Ascending aorta (tissue), 2 donors: ENCODE data around the gene ACSF3. TPM values are rescaled to one million over a fixed set of nuclear protein-coding genes. Genes with fewer than 3 reads are reported as not detected.

Source experiments
- DNase-seq, 2 donors: peaks; one replicate each; pipeline ENCODE4 v3.0.0-alpha.2; 2019; ENCODE audit warnings: low spot score in 2 of 2
- H3K27ac ChIP-seq, 2 donors: fragments of 200-600 bp; sonication (generic); one replicate each; pipeline ENCODE4 v1.5.1; 2016 to 2017; ENCODE audit warnings: mild to moderate bottlenecking in 1 of 2
- H3K27me3 ChIP-seq: fragments of 200-600 bp; sonication (generic); one replicate; pipeline ENCODE4 v1.5.1; 2017
- H3K36me3 ChIP-seq, 2 donors: fragments of 200-600 bp; sonication (generic); one replicate each; pipeline ENCODE4 v1.5.1; 2016
- H3K4me1 ChIP-seq, 2 donors: fragments of 200-600 bp; sonication (generic); one replicate each; pipeline ENCODE4 v1.5.1; 2016 to 2017; ENCODE audit warnings: mild to moderate bottlenecking in 1 of 2
- H3K4me3 ChIP-seq, 2 donors: fragments of 200-600 bp; sonication (generic); one replicate each; pipeline ENCODE4 v1.5.1; 2016 to 2017; ENCODE audit warnings: mild to moderate bottlenecking in 1 of 2
- H3K9me3 ChIP-seq, 2 donors: fragments of 200-600 bp; sonication (generic); one replicate each; pipeline ENCODE4 v1.5.1; 2016
- intact Hi-C: fragments of 100-400 bp; cut with DNase I; formaldehyde crosslinking; loops from one replicate; pipeline ENCODE4 v1.15.1; 2023
- total RNA-seq: library from RNA; depleted of rRNA; stranded (reverse); fragments of >200 nt; gene quantifications from one replicate; pipeline ENCODE4 v1.1.0, GENCODE V29; 2016
- TF ChIP-seq, protein P1 (sequence below), 3 experiments: fragments of 200-600 bp in 2 of 3; fragments of 450-650 bp in 1 of 3; sonication (generic) in 2 of 3; IDR thresholded peaks; one replicate each; pipeline ENCODE4 v1.5.1; 2016 to 2019; ENCODE audit warnings: antibody characterized with exemption in 3 of 3, mild to moderate bottlenecking in 1 of 3, moderate library complexity in 1 of 3

Gene ACSF3
- total RNA-seq, 1 donor from 2014 or later = 5.2 TPM

- no peaks in the 10 kb centered on the region for H3K4me1 ChIP-seq
- no peak overlapping the region for H3K4me3 ChIP-seq
- H3K27ac ChIP-seq = no peak overlapping the region
- TF ChIP-seq, protein P1, sequence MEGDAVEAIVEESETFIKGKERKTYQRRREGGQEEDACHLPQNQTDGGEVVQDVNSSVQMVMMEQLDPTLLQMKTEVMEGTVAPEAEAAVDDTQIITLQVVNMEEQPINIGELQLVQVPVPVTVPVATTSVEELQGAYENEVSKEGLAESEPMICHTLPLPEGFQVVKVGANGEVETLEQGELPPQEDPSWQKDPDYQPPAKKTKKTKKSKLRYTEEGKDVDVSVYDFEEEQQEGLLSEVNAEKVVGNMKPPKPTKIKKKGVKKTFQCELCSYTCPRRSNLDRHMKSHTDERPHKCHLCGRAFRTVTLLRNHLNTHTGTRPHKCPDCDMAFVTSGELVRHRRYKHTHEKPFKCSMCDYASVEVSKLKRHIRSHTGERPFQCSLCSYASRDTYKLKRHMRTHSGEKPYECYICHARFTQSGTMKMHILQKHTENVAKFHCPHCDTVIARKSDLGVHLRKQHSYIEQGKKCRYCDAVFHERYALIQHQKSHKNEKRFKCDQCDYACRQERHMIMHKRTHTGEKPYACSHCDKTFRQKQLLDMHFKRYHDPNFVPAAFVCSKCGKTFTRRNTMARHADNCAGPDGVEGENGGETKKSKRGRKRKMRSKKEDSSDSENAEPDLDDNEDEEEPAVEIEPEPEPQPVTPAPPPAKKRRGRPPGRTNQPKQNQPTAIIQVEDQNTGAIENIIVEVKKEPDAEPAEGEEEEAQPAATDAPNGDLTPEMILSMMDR (IDR thresholded peaks at IDR 0.05) = no peak
- no peaks in the 10 kb centered on the region for H3K9me3 ChIP-seq
- intact Hi-C loops = no loop called here
- H3K27me3 ChIP-seq = no peaks in the 10 kb centered on the region
- no peak for DNase-seq
- H3K36me3 ChIP-seq = no peaks in the 10 kb centered on the region
Measured at GRCh38 chr16:89054261-89054661, 39.4 kb upstream of the ACSF3 start.

DNA sequence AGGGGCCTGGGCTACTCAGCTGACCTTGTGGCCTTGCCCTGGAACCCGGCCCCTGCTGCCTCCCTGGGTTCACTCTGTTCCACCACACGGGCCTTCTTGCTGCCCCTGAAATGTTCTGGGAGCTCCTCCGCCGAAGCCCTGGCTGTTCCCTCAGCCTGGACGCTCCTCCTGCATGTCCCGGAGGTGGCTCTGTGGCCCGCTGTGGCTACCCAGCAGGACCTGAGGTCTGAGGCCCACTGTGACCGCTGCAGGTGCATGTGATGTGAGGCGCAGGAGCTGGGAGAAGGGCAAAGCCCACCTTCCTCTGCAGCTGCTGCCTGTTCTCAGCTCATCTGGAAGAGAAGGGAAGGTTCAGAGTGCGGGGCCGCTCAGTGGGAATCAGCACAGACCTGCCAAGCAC is 38.9 kb upstream of the ACSF3 start:
- TF ChIP-seq, protein P1 (IDR thresholded peaks at IDR 0.05) = no peak
- H3K4me1 ChIP-seq = no peaks in the 10 kb centered on the region
- H3K4me3 ChIP-seq = no peak overlapping the region
- H3K9me3 ChIP-seq = no peaks in the 10 kb centered on the region
- no peak overlapping the region for H3K27ac ChIP-seq
- no peak for DNase-seq
- no peaks in the 10 kb centered on the region for H3K36me3 ChIP-seq
- intact Hi-C loops = no loop called here
- H3K27me3 ChIP-seq = no peaks in the 10 kb centered on the region

- no peak for DNase-seq
- no peaks in the 10 kb centered on the region for H3K4me1 ChIP-seq
- no peak overlapping the region for H3K27ac ChIP-seq
- no peaks in the 10 kb centered on the region for H3K36me3 ChIP-seq
- intact Hi-C loops = no loop called here
- no peak overlapping the region for H3K4me3 ChIP-seq
- TF ChIP-seq, protein P1 (IDR thresholded peaks at IDR 0.05) = no peak
- H3K27me3 ChIP-seq = no peaks in the 10 kb centered on the region
- H3K9me3 ChIP-seq = no peaks in the 10 kb centered on the region
Measured at GRCh38 chr16:89055313-89055712, 38.3 kb upstream of the ACSF3 start.

DNA sequence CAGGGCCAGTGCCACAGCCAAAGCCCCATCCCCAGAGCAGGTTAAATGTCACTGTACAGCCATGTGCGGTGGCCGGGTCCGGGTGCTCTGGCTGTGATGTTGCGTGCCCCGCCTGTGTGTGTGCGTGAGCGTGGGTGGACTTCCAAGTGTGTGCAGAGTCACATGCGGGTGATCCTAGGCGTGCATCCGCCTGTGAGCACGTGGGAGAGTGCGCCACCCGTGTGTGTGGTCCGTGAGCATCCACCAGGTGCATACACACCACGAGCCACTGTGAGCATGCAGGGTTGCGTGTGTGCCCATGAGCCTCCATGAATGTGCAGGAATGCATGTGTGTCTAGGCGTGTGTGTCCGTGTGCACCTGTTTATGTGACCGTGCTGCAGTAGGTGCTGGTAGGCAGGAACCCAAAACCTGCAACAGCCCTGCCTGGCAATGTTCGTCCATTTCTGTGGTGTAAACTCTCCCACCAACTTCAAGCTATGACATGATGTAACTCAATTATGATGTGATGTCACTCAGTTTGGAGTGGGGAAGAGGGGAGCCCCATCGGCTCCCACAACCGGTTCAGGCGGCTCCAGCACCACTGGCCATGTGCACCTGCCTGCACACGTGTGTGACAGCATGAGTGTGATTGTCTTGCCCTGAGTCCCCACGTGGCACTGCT is 37.6 kb upstream of the ACSF3 start:
- intact Hi-C loops = no loop called here

GRCh38 chr16:89056592-89056991 is 37.1 kb upstream of the ACSF3 start:
- H3K27ac ChIP-seq = no peak overlapping the region
- TF ChIP-seq, protein P1 (IDR thresholded peaks at IDR 0.05) = no peak
- no peaks in the 10 kb centered on the region for H3K36me3 ChIP-seq
- H3K4me1 ChIP-seq = no peaks in the 10 kb centered on the region
- no peak for DNase-seq
- intact Hi-C loops = no loop called here
- H3K9me3 ChIP-seq = no peaks in the 10 kb centered on the region
- H3K4me3 ChIP-seq = no peak overlapping the region
- H3K27me3 ChIP-seq = no peaks in the 10 kb centered on the region

More for the DNA sequence above, 37.6 kb upstream of the ACSF3 start:
- H3K4me1 ChIP-seq = no peaks in the 10 kb centered on the region
- TF ChIP-seq, protein P1 (IDR thresholded peaks at IDR 0.05) = no peak
- H3K9me3 ChIP-seq = no peaks in the 10 kb centered on the region
- no peaks in the 10 kb centered on the region for H3K27me3 ChIP-seq
- H3K27ac ChIP-seq = no peak overlapping the region
- no peaks in the 10 kb centered on the region for H3K36me3 ChIP-seq
- DNase-seq = no peak
- no peak overlapping the region for H3K4me3 ChIP-seq

DNA sequence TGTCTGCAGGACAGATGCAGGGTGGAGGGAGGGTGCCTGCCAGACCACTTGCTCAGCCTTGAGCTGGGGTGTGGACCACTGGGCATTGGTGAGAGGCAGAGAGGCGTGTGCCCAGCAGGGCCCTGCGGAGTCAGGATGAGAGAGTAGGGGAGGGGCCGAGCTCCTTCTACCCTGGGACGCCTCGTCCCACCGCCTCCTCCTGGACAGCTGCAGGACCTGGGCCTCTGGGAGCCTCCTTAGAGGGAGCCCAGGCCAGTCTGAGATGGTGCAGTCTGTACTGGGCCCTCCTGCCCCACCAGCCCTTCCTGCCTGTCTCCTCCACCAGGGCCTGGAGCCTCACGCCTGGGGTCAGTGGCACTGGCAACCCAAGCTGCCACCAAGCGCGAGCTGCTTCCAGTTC is 35.9 kb upstream of the ACSF3 start:
- intact Hi-C loops = no loop called here
- Histone ChIP-seq H3K4me3 (no peak overlapping the region), H3K9me3 (no peaks in the 10 kb centered on the region), H3K4me1 (no peaks in the 10 kb centered on the region), H3K36me3 (no peaks in the 10 kb centered on the region), H3K27ac (no peak overlapping the region), H3K27me3 (no peaks in the 10 kb centered on the region)
- TF ChIP-seq, protein P1 (IDR thresholded peaks at IDR 0.05) = no peak
- DNase-seq = no peak
